Measurements from ENCODE around the gene CHEK2. TPM values are rescaled to one million over a fixed set of nuclear protein-coding genes. Genes with fewer than 3 reads are reported as not detected.
"Not testable (repeated sequence)": the region's sequence is repeated elsewhere in the genome, so short reads cannot be mapped to it uniquely, and the experiment has no call there.

The CHEK2 gene
- total and polyA plus RNA-seq, 2 donors, result 8.8 to 15.6 TPM

DNA sequence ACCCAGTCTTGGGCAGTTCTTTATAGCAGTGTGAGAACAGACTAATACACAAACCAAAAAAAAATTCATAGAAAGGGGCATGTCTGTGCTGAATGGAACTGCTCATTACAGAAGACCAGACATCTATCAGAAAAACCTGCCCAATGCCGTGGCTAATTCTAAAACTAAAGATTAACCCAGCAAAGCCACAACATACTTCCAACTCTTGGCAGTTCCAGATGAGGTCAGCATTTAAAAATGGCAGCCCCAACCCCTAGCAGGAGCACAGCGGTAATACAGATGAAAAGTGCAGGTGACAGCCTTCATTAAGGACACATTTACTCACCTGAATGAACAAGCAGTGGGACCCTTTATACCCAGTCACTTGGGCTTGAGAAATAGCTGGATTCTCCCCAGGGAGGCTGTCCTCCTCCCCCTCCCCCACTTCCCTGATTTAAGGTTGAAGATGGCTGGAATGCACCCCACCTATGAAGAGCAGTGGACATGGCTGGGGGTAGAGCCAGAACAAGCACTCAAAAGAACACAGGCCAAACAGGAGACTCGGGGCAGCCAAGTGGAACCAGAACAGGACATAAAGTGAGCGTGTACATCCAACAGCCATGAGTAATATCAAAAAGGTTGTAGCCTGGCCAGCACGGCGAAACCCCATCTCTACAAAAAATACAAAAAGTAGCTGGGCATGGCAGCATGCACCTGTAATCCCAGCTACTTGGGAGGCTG lies 48.4 kb downstream of the CHEK2 start:
- 96% methylated on average over 6 of the region's 6 CpGs for WGBS
- H3K4me3 ChIP-seq (ENCODE audit: low read depth, low read length); DNase-seq (ENCODE audit: extremely low spot score); H3K36me3 ChIP-seq (ENCODE audit: insufficient read depth); H3K27ac ChIP-seq (ENCODE audit: low read depth); H3K4me1 ChIP-seq (ENCODE audit: insufficient read depth): not testable (repeated sequence)

DNA sequence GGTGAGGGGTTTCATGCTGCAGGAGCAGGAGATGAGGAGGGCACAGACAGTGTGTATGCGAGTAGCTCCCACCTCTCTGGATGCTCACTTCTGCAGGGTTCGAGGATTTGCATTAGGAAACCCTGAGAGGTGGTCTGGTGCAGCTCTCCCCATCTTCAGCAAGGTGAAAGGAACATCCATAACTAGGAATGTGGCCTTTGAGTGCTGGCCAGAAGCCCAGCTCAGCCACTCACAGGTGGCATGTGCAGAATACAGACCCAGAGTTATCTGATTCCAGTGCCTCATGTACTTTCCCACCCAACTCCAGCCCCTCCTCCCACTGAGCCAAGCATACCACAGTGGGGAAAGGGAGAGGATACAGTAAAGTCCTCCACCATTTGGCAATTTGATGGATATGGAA lies 51.8 kb downstream of the CHEK2 start:
- not testable (repeated sequence) for H3K4me1 ChIP-seq (ENCODE audit: insufficient read depth); H3K27ac ChIP-seq (ENCODE audit: low read depth); H3K36me3 ChIP-seq (ENCODE audit: insufficient read depth); H3K4me3 ChIP-seq (ENCODE audit: low read depth, low read length); DNase-seq (ENCODE audit: extremely low spot score)
- WGBS, result 95% methylated on average over 2 of the region's 2 CpGs

DNA sequence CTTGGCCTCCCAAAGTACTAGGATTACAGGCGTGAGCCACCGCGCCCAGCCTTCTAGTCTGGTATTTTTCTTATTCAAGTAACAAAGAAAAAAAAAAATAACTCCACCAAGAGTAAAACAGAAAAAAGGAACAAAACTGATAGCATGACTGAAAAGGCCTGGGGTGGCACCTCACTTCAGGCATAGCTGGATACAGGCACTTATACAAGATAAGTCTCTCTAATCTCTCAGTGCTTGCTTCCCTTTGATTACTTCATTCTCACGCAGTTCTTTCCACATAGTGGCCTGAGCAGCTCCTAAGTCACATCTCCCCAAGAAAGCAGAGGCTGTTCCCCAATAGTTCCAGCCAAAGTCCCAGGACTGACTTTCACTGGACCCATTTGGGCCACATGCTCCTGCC lies 58.7 kb downstream of the CHEK2 start:
- not testable (repeated sequence) for H3K27ac ChIP-seq (ENCODE audit: low read depth); H3K4me3 ChIP-seq (ENCODE audit: low read depth, low read length); H3K36me3 ChIP-seq (ENCODE audit: insufficient read depth); H3K4me1 ChIP-seq (ENCODE audit: insufficient read depth); DNase-seq (ENCODE audit: extremely low spot score)
- WGBS, result 92% methylated on average over 4 of the region's 4 CpGs

DNA sequence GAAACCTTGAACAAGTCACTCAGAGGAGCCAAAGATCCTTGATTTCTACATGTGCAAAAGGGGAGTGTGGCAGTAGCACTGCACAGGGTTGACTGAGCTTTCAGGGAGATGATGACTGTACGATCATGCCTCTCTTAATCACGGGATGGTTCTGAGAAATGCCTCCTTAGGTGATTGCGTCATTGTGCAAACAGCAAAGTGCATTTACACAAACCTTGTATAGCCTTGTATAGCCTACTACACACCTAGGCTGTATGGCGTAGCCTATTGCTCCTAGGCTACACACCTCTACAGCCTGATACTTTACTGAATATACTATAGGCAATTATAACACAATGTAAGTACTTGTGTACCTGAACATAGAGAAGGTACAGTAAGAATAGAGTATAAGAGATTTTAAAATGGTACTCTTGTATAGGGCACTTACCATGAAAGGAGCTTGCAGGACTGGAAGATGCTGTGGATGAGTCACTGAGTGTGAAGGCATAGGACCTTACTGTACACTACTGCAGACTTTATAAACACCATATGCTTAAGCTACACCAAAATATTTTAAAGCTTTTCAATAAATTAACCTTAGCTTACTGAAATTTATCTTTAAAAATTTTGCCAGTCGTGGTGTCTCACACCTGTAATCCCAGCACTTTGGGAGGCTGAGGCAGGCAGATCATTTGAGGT lies 60.7 kb downstream of the CHEK2 start:
- not testable (repeated sequence) for H3K4me3 ChIP-seq (ENCODE audit: low read depth, low read length); H3K27ac ChIP-seq (ENCODE audit: low read depth); H3K36me3 ChIP-seq (ENCODE audit: insufficient read depth); H3K4me1 ChIP-seq (ENCODE audit: insufficient read depth); DNase-seq (ENCODE audit: extremely low spot score)
- 77% methylated on average over 5 of the region's 5 CpGs for WGBS

DNA sequence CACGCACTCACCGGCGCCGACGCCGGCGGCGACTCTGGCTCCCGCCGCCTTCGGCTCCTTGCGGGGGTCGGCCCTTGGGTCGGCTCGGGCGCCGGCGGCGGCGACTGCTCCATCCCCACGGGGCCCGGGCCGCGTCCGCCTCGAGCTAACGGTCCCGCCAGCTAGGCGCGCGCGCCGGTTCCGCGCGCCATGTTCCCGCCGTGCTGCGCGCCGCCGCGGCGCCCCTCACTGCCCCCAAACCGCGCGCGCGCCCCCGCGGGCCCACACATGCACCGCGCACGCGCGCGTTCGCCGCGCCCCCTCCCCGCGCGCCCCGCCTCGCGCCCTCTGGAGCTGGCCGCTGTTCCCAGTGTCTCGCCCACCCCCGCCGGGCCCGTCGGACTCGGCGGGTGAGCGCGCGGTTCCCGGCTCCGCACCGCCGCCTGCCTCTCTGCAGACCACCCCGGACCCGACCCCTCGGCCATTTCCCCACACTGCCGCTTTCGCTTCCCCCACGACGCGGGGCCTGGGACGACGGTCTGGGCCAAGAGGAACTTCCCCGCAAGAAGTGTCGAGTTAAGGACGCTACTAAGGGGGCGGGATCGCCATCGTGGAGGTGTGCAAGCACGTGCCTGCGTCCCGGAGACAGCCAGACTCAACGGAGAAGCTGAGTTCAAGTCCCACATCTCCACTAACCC lies 61.9 kb downstream of the CHEK2 start, which contains the start of gene TTC28:
TSS of gene TTC28 (minus strand) at position 230 of the 677 bp plus-strand sequence. CDS start at position 113, 117 bp downstream.
- WGBS, result 4% methylated on average over 101 of the region's 101 CpGs
- not testable (repeated sequence) for DNase-seq (ENCODE audit: extremely low spot score)

DNA sequence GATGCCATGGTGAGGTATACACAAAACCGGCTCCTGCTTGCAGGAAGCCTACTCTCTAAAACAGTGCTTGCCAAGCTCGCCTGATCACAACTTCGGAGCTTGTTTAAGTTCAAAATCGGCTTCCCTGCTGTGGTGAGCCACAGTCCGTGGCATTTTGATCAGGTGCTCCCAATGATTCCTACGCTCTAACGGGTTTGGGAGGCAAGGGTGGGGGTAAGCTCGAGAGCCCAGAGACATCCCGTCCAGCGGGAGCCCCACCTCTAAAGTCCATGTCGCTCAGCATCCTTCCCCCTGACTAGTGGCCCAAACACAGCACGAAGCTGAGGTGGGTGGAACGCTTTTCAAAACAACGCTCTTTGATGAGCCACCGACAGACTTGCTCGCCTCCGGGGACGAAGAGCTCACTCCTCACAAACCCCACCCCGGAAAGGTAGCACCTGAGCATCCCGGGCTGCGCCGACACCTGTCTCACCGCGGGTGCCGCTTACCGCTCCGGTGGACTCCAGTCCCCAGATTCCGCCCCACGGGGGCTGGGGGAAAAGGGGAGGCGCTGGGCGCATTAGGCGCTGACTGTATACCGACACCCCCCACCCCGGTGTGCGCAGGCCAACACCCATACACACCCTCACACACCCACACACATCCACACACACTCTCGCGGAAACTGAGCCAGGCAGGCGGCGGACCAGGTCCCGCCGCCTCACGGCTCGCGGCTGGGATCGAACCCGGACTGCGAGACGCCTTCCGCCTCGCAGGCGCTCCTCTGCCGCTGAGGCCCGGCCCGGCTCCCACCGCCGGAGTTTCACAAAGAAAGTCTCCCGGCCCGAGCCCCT lies 62.6 kb downstream of the CHEK2 start:
- 8% methylated on average over 58 of the region's 58 CpGs for WGBS
- peak overlapping the region; percentile 85 for H3K4me3 ChIP-seq (ENCODE audit: low read depth, low read length)
- not testable (repeated sequence) for H3K36me3 ChIP-seq (ENCODE audit: insufficient read depth); DNase-seq (ENCODE audit: extremely low spot score); H3K4me1 ChIP-seq (ENCODE audit: insufficient read depth)
- peak overlapping the region; percentile 43 for H3K27ac ChIP-seq (ENCODE audit: low read depth)

More for the DNA sequence above, 61.9 kb downstream of the CHEK2 start, which contains the start of gene TTC28:
- not testable (repeated sequence) for H3K36me3 ChIP-seq (ENCODE audit: insufficient read depth); H3K4me1 ChIP-seq (ENCODE audit: insufficient read depth)
- H3K4me3 ChIP-seq (ENCODE audit: low read depth, low read length), result peak within 1 kb of the TSS; percentile 85
- H3K27ac ChIP-seq (ENCODE audit: low read depth), result peak within 1 kb of the TSS; percentile 43

DNA sequence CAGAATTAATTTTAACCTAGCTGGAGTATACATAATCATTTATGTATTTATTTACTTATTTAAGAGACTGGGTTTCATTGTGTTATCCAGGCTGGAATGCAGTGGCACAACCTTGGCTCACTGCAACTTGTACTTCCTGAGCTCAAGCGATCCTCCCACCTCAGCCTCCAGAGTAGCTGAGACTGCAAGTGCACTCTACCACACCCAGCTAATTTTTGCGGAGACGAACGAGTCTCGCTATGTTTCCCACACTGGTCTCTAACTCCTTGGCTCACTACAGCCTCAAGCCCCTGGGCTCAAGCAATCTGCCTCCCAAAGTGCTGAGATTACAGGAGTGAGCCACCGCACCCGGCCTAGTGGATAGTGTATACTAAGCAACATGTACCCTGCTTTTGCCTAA lies 63.5 kb downstream of the CHEK2 start:
- not testable (repeated sequence) for H3K27ac ChIP-seq (ENCODE audit: low read depth); H3K4me1 ChIP-seq (ENCODE audit: insufficient read depth); H3K36me3 ChIP-seq (ENCODE audit: insufficient read depth); DNase-seq (ENCODE audit: extremely low spot score); H3K4me3 ChIP-seq (ENCODE audit: low read depth, low read length)
- WGBS, result 73% methylated on average over 7 of the region's 7 CpGs

DNA sequence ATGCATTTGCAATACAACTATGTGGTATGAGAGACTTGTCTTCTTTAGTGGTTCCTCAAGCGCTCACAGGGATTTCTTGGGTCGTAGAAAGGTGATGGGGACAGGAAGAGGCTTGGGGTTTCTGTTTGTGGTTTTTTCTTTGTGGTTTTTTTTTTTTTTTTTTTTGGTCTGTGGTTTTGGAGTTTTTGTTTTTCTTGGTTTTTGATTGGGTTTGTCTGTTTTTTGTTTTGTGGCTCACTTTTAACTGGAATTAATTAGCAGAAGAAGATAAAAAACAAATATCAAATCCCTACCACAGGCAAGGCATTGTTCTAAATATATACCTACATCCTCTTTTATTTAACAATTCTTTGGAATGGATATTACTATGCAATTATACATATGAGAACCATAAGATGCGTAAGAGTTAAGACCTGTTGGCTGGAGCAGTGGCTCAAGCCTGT lies 67.5 kb downstream of the CHEK2 start:
- WGBS, result 76% methylated on average over 3 of the region's 3 CpGs
- Histone ChIP-seq H3K27ac (ENCODE audit: low read depth) (no peak overlapping the region), H3K4me1 (ENCODE audit: insufficient read depth) (no peaks in the 10 kb centered on the region), H3K4me3 (ENCODE audit: low read depth, low read length) (no peak overlapping the region), H3K36me3 (ENCODE audit: insufficient read depth) (no peaks in the 10 kb centered on the region)
- DNase-seq (ENCODE audit: extremely low spot score), result no peak

DNA sequence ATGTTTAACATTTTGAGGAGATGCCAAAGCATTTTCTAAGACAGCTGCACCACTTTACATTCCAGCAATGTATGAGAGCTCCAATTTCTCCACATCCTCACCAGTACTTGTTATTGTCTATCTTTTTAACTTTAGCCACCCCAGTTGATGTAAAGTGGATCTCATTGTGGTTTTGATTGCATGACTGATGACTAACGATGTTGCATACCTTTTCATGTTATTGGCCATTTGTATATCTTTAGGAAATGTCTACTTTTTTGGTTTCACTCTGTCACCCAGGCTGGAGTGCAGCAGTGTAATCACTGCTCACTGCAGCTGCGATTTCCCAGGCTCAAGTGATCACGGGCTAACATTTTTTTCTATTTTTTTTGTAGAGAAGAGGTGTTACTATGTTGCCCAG lies 70.9 kb downstream of the CHEK2 start:
- Histone ChIP-seq H3K4me3 (ENCODE audit: low read depth, low read length) (no peak overlapping the region), H3K4me1 (ENCODE audit: insufficient read depth) (no peaks in the 10 kb centered on the region), H3K36me3 (ENCODE audit: insufficient read depth) (no peaks in the 10 kb centered on the region), H3K27ac (ENCODE audit: low read depth) (no peak overlapping the region)
- no peak for DNase-seq (ENCODE audit: extremely low spot score)
- WGBS, result 97% methylated on average over 3 of the region's 3 CpGs

DNA sequence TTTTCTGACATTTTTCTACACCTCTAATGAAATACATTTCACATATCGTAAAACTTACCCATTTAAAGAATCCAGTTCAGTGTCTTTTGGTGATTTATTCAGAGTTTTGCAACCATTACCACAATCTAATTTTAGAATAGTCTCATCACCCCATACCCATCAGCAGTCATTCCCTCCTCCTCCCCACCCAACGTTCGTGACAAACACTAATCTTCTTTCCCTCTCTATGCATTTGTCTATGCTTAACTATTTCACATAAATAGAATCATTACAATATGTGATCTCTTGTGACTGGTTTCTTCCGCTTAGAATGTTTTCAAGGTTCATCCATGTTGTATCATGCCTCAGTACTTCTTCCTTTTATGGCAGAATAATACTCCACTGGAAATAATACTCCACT lies 71.5 kb downstream of the CHEK2 start:
- H3K27ac ChIP-seq (ENCODE audit: low read depth), result no peak overlapping the region
- no peaks in the 10 kb centered on the region for H3K36me3 ChIP-seq (ENCODE audit: insufficient read depth)
- 85% methylated on average over 4 of the region's 4 CpGs for WGBS
- no peak for DNase-seq (ENCODE audit: extremely low spot score)
- H3K4me3 ChIP-seq (ENCODE audit: low read depth, low read length), result no peak overlapping the region
- no peaks in the 10 kb centered on the region for H3K4me1 ChIP-seq (ENCODE audit: insufficient read depth)

DNA sequence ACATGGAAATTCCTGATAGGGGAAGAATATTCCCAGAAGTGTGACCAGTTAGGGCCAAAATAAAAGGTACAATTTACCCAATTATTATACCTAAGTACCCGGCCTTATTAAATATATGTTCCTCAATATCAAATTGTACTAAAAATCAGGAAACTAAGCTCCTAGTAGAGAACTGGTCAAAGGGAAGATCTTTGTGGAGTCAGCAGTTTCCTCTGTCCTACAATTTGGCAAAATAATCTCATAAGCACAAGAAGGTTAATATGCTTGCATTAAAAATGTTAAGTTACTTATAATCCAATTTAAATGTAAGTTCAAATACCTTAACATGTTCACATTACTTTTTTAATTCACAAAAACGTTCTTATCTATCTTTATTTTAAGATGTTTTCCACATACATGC lies 72.2 kb downstream of the CHEK2 start:
- 77% methylated on average over 2 of the region's 2 CpGs for WGBS
- Histone ChIP-seq H3K27ac (ENCODE audit: low read depth) (no peak overlapping the region), H3K36me3 (ENCODE audit: insufficient read depth) (no peaks in the 10 kb centered on the region), H3K4me1 (ENCODE audit: insufficient read depth) (no peaks in the 10 kb centered on the region), H3K4me3 (ENCODE audit: low read depth, low read length) (no peak overlapping the region)
- no peak for DNase-seq (ENCODE audit: extremely low spot score)

DNA sequence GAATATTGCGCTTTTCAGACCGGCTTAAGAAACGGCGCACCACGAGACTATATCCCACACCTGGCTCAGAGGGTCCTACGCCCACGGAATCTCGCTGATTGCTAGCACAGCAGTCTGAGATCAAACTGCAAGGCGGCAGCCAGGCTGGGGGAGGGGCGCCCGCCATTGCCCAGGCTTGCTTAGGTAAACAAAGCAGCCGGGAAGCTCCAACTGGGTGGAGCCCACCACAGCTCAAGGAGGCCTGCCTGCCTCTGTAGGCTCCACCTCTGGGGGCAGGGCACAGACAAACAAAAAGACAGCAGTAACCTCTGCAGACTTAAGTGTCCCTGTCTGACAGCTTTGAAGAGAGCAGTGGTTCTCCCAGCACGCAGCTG lies 78.1 kb downstream of the CHEK2 start:
- WGBS, result no CpG with 5 or more reads among the region's 13 CpGs
- H3K36me3 ChIP-seq (ENCODE audit: insufficient read depth); H3K4me3 ChIP-seq (ENCODE audit: low read depth, low read length); H3K4me1 ChIP-seq (ENCODE audit: insufficient read depth); DNase-seq (ENCODE audit: extremely low spot score); H3K27ac ChIP-seq (ENCODE audit: low read depth): not testable (repeated sequence)

DNA sequence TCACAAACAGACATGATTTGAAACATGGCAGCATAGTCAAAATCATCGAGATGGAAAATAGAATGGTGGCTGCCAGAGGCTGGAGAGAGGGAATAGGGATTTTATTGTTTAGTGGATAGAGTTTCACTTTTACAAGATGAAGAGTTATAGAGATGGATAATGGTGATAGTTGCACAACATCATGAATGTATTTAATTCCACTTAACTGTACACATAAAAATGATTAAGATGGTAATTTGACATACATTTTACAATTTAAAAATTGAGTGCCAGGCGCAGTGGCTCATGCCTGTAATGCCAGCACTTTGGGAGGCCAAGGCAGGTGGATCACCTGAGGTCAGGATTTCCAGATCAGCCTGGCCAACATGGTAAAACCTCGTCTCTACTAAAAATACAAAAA lies 83.2 kb downstream of the CHEK2 start:
- no peaks in the 10 kb centered on the region for H3K4me1 ChIP-seq (ENCODE audit: insufficient read depth)
- WGBS, result 74% methylated on average over 3 of the region's 3 CpGs
- no peak overlapping the region for H3K4me3 ChIP-seq (ENCODE audit: low read depth, low read length)
- no peaks in the 10 kb centered on the region for H3K36me3 ChIP-seq (ENCODE audit: insufficient read depth)
- DNase-seq (ENCODE audit: extremely low spot score), result no peak
- H3K27ac ChIP-seq (ENCODE audit: low read depth), result no peak overlapping the region
